OCI-LY1 (cell line): ENCODE data around the gene OR2W1.

Experiments
- CTCF ChIP-seq: fragments of 200-600 bp; sonication (generic), shearing (Covaris generic); IDR thresholded peaks from 2 replicates; pipeline ENCODE4 v1.5.1; 2017; ENCODE audit warnings: mild to moderate bottlenecking, antibody characterized with exemption, low read length, moderate library complexity, mixed read lengths
- EZH2 ChIP-seq: fragments of 200-600 bp; sonication (generic), shearing (Covaris generic); IDR thresholded peaks from 2 replicates; pipeline ENCODE4 v1.8.0; 2017; ENCODE audit warnings: borderline replicate concordance, mixed run types, mild to moderate bottlenecking, antibody characterized with exemption, low read length, moderate library complexity, mixed read lengths

GRCh38 chr6:29087213-29087612 is 42.2 kb upstream of the OR2W1 start, which contains the start of gene OR2B3:
- TF ChIP-seq CTCF, result no peak
- no peak for TF ChIP-seq EZH2
